H9 (cell line): ENCODE results near the gene DUSP16. TPM values are rescaled to one million over a fixed set of nuclear protein-coding genes. Genes with fewer than 3 reads are reported as not detected.

Experiments
- DNase-seq: peaks from one replicate; pipeline ENCODE4 v3.0.0-alpha.2; 2017
- H2AFZ ChIP-seq: one replicate; pipeline ENCODE4 v1.6.1; 2013; ENCODE audit warnings: mild to moderate bottlenecking, low read length, control low read depth, moderate library complexity
- H2AK5ac ChIP-seq: 2 replicates; pipeline ENCODE4 v1.6.1; 2013; ENCODE audit warnings: low read length, control low read depth, mixed read lengths; ENCODE audit not compliant: insufficient read length
- H2BK120ac ChIP-seq: one replicate; pipeline ENCODE4 v1.6.1; 2013; ENCODE audit warnings: low read depth, mild to moderate bottlenecking, low read length, control low read depth, inconsistent platforms; ENCODE audit not compliant: poor library complexity, severe bottlenecking
- H2BK12ac ChIP-seq: 2 replicates; pipeline ENCODE4 v1.6.1; 2013; ENCODE audit warnings: low read length, control low read depth, mixed read lengths, low read depth; ENCODE audit not compliant: insufficient read length
- H2BK15ac ChIP-seq: 2 replicates; pipeline ENCODE4 v1.6.1; 2013; ENCODE audit warnings: low read depth, low read length, control low read depth
- H2BK20ac ChIP-seq: one replicate; pipeline ENCODE4 v1.6.1; 2013; ENCODE audit warnings: low read depth, mild to moderate bottlenecking, low read length, control low read depth, inconsistent platforms; ENCODE audit not compliant: poor library complexity, severe bottlenecking
- H2BK5ac ChIP-seq: 2 replicates; pipeline ENCODE4 v1.6.1; 2013; ENCODE audit warnings: low read length, control low read depth, mixed read lengths; ENCODE audit not compliant: insufficient read length
- H3K14ac ChIP-seq: 2 replicates; pipeline ENCODE4 v1.6.1; 2013; ENCODE audit warnings: low read length, control low read depth; ENCODE audit not compliant: insufficient read depth
- H3K18ac ChIP-seq: 2 replicates; pipeline ENCODE4 v1.6.1; 2013; ENCODE audit warnings: low read depth, mild to moderate bottlenecking, mixed read lengths, low read length, control low read depth; ENCODE audit not compliant: insufficient read length
- H3K23ac ChIP-seq: 2 replicates; pipeline ENCODE4 v1.6.1; 2013; ENCODE audit warnings: low read length, control low read depth, mixed read lengths, low read depth; ENCODE audit not compliant: insufficient read length
- H3K23me2 ChIP-seq: 2 replicates; pipeline ENCODE4 v1.6.1; 2013; ENCODE audit warnings: low read depth, mild to moderate bottlenecking, mixed read lengths, low read length, control low read depth; ENCODE audit not compliant: insufficient read length, poor library complexity, severe bottlenecking
- H3K27ac ChIP-seq: 2 replicates; pipeline ENCODE4 v1.5.1; 2013; ENCODE audit warnings: low read length, control low read depth, mixed read lengths, low read depth; ENCODE audit not compliant: insufficient read length
- H3K27me3 ChIP-seq: 2 replicates; pipeline ENCODE4 v1.6.1; 2013; ENCODE audit warnings: low read length, control low read depth, inconsistent platforms; ENCODE audit not compliant: insufficient read depth
- H3K4ac ChIP-seq: 2 replicates; pipeline ENCODE4 v1.6.1; 2013; ENCODE audit warnings: low read depth, mild to moderate bottlenecking, control low read depth, inconsistent platforms, low read length, moderate library complexity
- H3K4me1 ChIP-seq: 2 replicates; pipeline ENCODE4 v1.6.1; 2013; ENCODE audit warnings: low read length, control low read depth, inconsistent platforms; ENCODE audit not compliant: insufficient read depth
- H3K4me2 ChIP-seq: 2 replicates; pipeline ENCODE4 v1.6.1; 2013; ENCODE audit warnings: low read length, control low read depth, mixed read lengths; ENCODE audit not compliant: insufficient read length, insufficient read depth
- H3K56ac ChIP-seq: 2 replicates; pipeline ENCODE4 v1.6.1; 2013; ENCODE audit warnings: low read depth, mild to moderate bottlenecking, mixed read lengths, low read length, control low read depth; ENCODE audit not compliant: insufficient read length
- H3K79me1 ChIP-seq: 2 replicates; pipeline ENCODE4 v1.6.1; 2013; ENCODE audit warnings: low read depth, mild to moderate bottlenecking, moderate library complexity, low read length, control low read depth, inconsistent platforms; ENCODE audit not compliant: insufficient read depth, poor library complexity, severe bottlenecking
- H3K79me2 ChIP-seq: 2 replicates; pipeline ENCODE4 v1.6.1; 2013; ENCODE audit warnings: low read length, control low read depth, inconsistent platforms; ENCODE audit not compliant: insufficient read depth
- H3K9ac ChIP-seq: 2 replicates; pipeline ENCODE4 v1.6.1; 2013; ENCODE audit warnings: low read length, control low read depth, mixed read lengths; ENCODE audit not compliant: insufficient read length; ENCODE audit errors: extremely low read depth
- H3K9me3 ChIP-seq: one replicate; pipeline ENCODE4 v1.6.1; 2013; ENCODE audit warnings: low read depth, low read length, inconsistent platforms; ENCODE audit not compliant: control insufficient read depth
- H3T11ph ChIP-seq: one replicate; pipeline ENCODE4 v1.6.1; 2013; ENCODE audit warnings: mild to moderate bottlenecking, low read length, control low read depth, inconsistent platforms
- H4K20me1 ChIP-seq: one replicate; pipeline ENCODE4 v1.6.1; 2013; ENCODE audit not compliant: control insufficient read depth, insufficient read length, insufficient read depth
- H4K5ac ChIP-seq: 2 replicates; pipeline ENCODE4 v1.6.1; 2013; ENCODE audit warnings: low read depth, mild to moderate bottlenecking, mixed read lengths, low read length, control low read depth; ENCODE audit not compliant: insufficient read length
- H4K8ac ChIP-seq: replicated peaks from 2 replicates; pipeline ENCODE4 v1.6.1; 2013; ENCODE audit warnings: low read length, control low read depth, mixed read lengths, low read depth; ENCODE audit not compliant: insufficient read length
- H4K91ac ChIP-seq: 2 replicates; pipeline ENCODE4 v1.6.1; 2013; ENCODE audit warnings: low read depth, mild to moderate bottlenecking, moderate library complexity, mixed read lengths, low read length, control low read depth; ENCODE audit not compliant: insufficient read length
- H3K27ac Mint-ChIP-seq, 3 experiments: 2 replicates in 2 of 3; 3 replicates in 1 of 3; pipeline ENCODE4 v1.8.0; 2020 to 2021; ENCODE audit warnings: mixed read lengths in 3 of 3, mild to moderate bottlenecking in 1 of 3, moderate library complexity in 1 of 3
- H3K27me3 Mint-ChIP-seq: 2 replicates; pipeline ENCODE4 v1.8.0; 2021; ENCODE audit warnings: low read depth, mild to moderate bottlenecking, moderate library complexity, mixed read lengths
- H3K36me3 Mint-ChIP-seq, 3 experiments: 2 replicates in 2 of 3; 3 replicates in 1 of 3; pipeline ENCODE4 v1.8.0; 2020 to 2021; ENCODE audit warnings: low read depth in 3 of 3, mixed read lengths in 3 of 3; ENCODE audit not compliant: insufficient read depth in 1 of 3
- H3K4me1 Mint-ChIP-seq, 2 experiments: 2 replicates each; pipeline ENCODE4 v1.8.0; 2020; ENCODE audit warnings: mixed read lengths in 2 of 2
- H3K4me3 Mint-ChIP-seq, 2 experiments: 2 replicates in 1 of 2; 3 replicates in 1 of 2; pipeline ENCODE4 v1.8.0; 2020 to 2021; ENCODE audit warnings: mild to moderate bottlenecking in 2 of 2, mixed read lengths in 2 of 2, moderate library complexity in 1 of 2
- H3K9me3 Mint-ChIP-seq, 2 experiments: 2 replicates in 1 of 2; 3 replicates in 1 of 2; pipeline ENCODE4 v1.8.0; 2020; ENCODE audit warnings: mild to moderate bottlenecking in 2 of 2, mixed read lengths in 2 of 2, moderate library complexity in 1 of 2
- WGBS: extraction: QIAGEN DNeasy Blood & Tissue Kit; methylation state at CpG from one replicate; pipeline ENCODE4 v1.1.7; 2013; ENCODE audit warnings: missing lambda C conversion rate, low lambda C conversion rate, mixed read lengths; ENCODE audit not compliant: insufficient read length; ENCODE audit errors: extremely low coverage; 5-methylcytosine and 5-hydroxymethylcytosine counted together
- total RNA-seq: library from RNA; stranded (reverse); gene quantifications from 2 replicates; pipeline ENCODE4 v1.2.1, GENCODE V29; 2021
- TF ChIP-seq, protein P1 (sequence below): fragments of 200-600 bp; sonication (generic); conservative IDR thresholded peaks from 3 replicates; pipeline ENCODE4 v1.8.0; 2021; ENCODE audit warnings: antibody characterized with exemption, mild to moderate bottlenecking

The DUSP16 gene
- total RNA-seq, 1 experiment from 2014 or later, result 64.0 TPM

- H3K79me1 ChIP-seq, result no peaks in the 10 kb centered on the region
- H4K5ac ChIP-seq, result no peak overlapping the region
- no peak overlapping the region; the same call in 1 of the 2 replicates for H3K14ac ChIP-seq
- peaks cover 3 to 14% (median 5%) of the 10 kb centered on the region in 3 experiments; a peak in 4 of 7 replicates for H3K36me3 Mint-ChIP-seq
- H3K27ac ChIP-seq, result no peak overlapping the region
- H3K4me1 Mint-ChIP-seq, result peaks cover 18 to 24% of the 10 kb centered on the region in 2 experiments
- H2BK15ac ChIP-seq, result no peak overlapping the region
- no peaks in the 10 kb centered on the region for H4K20me1 ChIP-seq
- H3K27ac Mint-ChIP-seq, result peak overlapping the region; percentile 68 to 95 (median 94)
- no peak overlapping the region for H3K23ac ChIP-seq
- H2BK120ac ChIP-seq, result no peak overlapping the region
- no peaks in the 10 kb centered on the region; a peak in 2 of 5 replicates for H3K9me3 Mint-ChIP-seq
- DNase-seq, result no peak
- no CpG with 5 or more reads among the region's 7 CpGs for WGBS
- H3K9ac ChIP-seq, result peak overlapping the region; percentile 31
- no peak overlapping the region for H2AK5ac ChIP-seq
- H3K56ac ChIP-seq, result no peak overlapping the region
- no peak overlapping the region for H2BK12ac ChIP-seq
- H3T11ph ChIP-seq, result no peak overlapping the region
- no peak overlapping the region for H4K8ac ChIP-seq
- no peak overlapping the region for H2BK5ac ChIP-seq
- H3K79me2 ChIP-seq, result no peaks in the 10 kb centered on the region
- no peaks in the 10 kb centered on the region for H3K9me3 ChIP-seq
- no peak overlapping the region for H2BK20ac ChIP-seq
- H3K4ac ChIP-seq, result no peak overlapping the region
- TF ChIP-seq, protein P1, sequence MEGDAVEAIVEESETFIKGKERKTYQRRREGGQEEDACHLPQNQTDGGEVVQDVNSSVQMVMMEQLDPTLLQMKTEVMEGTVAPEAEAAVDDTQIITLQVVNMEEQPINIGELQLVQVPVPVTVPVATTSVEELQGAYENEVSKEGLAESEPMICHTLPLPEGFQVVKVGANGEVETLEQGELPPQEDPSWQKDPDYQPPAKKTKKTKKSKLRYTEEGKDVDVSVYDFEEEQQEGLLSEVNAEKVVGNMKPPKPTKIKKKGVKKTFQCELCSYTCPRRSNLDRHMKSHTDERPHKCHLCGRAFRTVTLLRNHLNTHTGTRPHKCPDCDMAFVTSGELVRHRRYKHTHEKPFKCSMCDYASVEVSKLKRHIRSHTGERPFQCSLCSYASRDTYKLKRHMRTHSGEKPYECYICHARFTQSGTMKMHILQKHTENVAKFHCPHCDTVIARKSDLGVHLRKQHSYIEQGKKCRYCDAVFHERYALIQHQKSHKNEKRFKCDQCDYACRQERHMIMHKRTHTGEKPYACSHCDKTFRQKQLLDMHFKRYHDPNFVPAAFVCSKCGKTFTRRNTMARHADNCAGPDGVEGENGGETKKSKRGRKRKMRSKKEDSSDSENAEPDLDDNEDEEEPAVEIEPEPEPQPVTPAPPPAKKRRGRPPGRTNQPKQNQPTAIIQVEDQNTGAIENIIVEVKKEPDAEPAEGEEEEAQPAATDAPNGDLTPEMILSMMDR, result no peak
- no peaks in the 10 kb centered on the region for H3K27me3 ChIP-seq
- no peaks in the 10 kb centered on the region for H3K27me3 Mint-ChIP-seq
- H2AFZ ChIP-seq, result no peak overlapping the region
- H3K4me3 Mint-ChIP-seq, result peak overlapping the region; percentile 94 to 96
- H3K18ac ChIP-seq, result no peak overlapping the region
- no peaks in the 10 kb centered on the region for H3K4me1 ChIP-seq
- H3K23me2 ChIP-seq, result peaks cover 6% of the 10 kb centered on the region
- H3K4me2 ChIP-seq, result peak overlapping the region; percentile 84
- H4K91ac ChIP-seq, result no peak overlapping the region
These were observed 49.7 kb upstream of the DUSP16 start for GRCh38 chr12:12612358-12612757.
